ENCODE measurements around the gene GLT8D1. TPM values are rescaled to one million over a fixed set of nuclear protein-coding genes. Genes with fewer than 3 reads are reported as not detected.

GLT8D1 gene
- total RNA-seq, 1 experiment from 2014 or later, result 42.1 TPM

GRCh38 chr3:52650439-52650838, 55.2 kb downstream of the GLT8D1 start (continued):
- TF ChIP-seq EZH2 (IDR thresholded peaks at IDR 0.05) (no peak), ZFX (IDR thresholded peaks at IDR 0.05) (no peak), ZBTB33 (IDR thresholded peaks at IDR 0.05; ENCODE audit: extremely low read depth, insufficient replicate concordance, low read length) (no peak), ZNF274 (IDR thresholded peaks at IDR 0.05; ENCODE audit: low read depth, low read length) (no peak)

- TF ChIP-seq POLR2A (IDR thresholded peaks at IDR 0.05; ENCODE audit: borderline replicate concordance, extremely low read depth, insufficient read depth, insufficient read length) (no peak), TCF7L2 (IDR thresholded peaks at IDR 0.05; ENCODE audit: borderline replicate concordance, extremely low read depth, insufficient read depth, insufficient read length) (no peak), FOSL1 (IDR thresholded peaks at IDR 0.05; ENCODE audit: low read depth) (no peak)
- ChIA-PET RAD21 (ENCODE audit: low non-redundant PET in 1 of 2, low total read pairs in 2 of 2, uncharacterized antibody in 2 of 2, unreplicated experiment in 2 of 2) (no interaction called here), POLR2A (no interaction called here), CTCF (no interaction called here)
- Histone ChIP-seq H4K20me1 (ENCODE audit: insufficient read depth) (no peaks in the 10 kb centered on the region), H3K9me2 (ENCODE audit: insufficient read depth) (no peaks in the 10 kb centered on the region), H3K79me2 (ENCODE audit: insufficient read depth, low read length) (no peaks in the 10 kb centered on the region), H3K27ac (ENCODE audit: low read depth, low read length) (no peak overlapping the region), H3K4me1 (ENCODE audit: control insufficient read depth in 1 of 2, insufficient read depth in 2 of 2, low read length in 2 of 2) (no peaks in the 10 kb centered on the region; a peak in 1 of 4 replicates), H3K9ac (ENCODE audit: low read length) (no peak overlapping the region), H3K27me3 (ENCODE audit: insufficient read depth, low read length) (no peaks in the 10 kb centered on the region), H3K4me3 (replicated peaks in 1 of 2; ENCODE audit: low read depth in 1 of 2, low read length in 2 of 2) (no peak overlapping the region), H3K4me2 (ENCODE audit: low read length) (no peak overlapping the region), H2AFZ (ENCODE audit: low read depth, low read length, poor library complexity, severe bottlenecking) (no peak overlapping the region), H3K9me3 (ENCODE audit: control insufficient read depth in 1 of 2, insufficient read depth in 1 of 2, low read depth in 1 of 2, low read length in 2 of 2) (no peaks in the 10 kb centered on the region), H3K36me3 (ENCODE audit: control insufficient read depth in 1 of 2, insufficient read depth in 2 of 2, low read length in 2 of 2) (peaks cover 10 to 26% of the 10 kb centered on the region in 2 experiments)
- no TSS peak for BruUV-seq (replicated peaks)
- DNase-seq (ENCODE audit: low read depth, low spot score) (no peak), ATAC-seq (peak; percentile 30; the same call in 1 of the 2 replicates)
- intact Hi-C loops (cut with micrococcal nuclease), result no loop called here
Observed at GRCh38 chr3:52649461-52650210, 56.0 kb downstream of the GLT8D1 start.
